IPS-18a (cell line): ENCODE results near the gene FTSJ1.

Source experiments
- H3K27ac ChIP-seq: one replicate; pipeline ENCODE4 v1.5.1; 2013; ENCODE audit warnings: low read length
- H3K27me3 ChIP-seq: one replicate; pipeline ENCODE4 v1.6.1; 2013; ENCODE audit warnings: mild to moderate bottlenecking, low read length; ENCODE audit not compliant: control insufficient read depth, insufficient read depth
- H3K36me3 ChIP-seq: one replicate; pipeline ENCODE4 v1.6.1; 2013; ENCODE audit warnings: low read depth, low read length; ENCODE audit not compliant: control insufficient read depth
- H3K4me1 ChIP-seq: one replicate; pipeline ENCODE4 v1.6.1; 2013; ENCODE audit warnings: low read depth, low read length; ENCODE audit not compliant: control insufficient read depth
- H3K4me3 ChIP-seq: one replicate; pipeline ENCODE4 v1.5.1; 2013; ENCODE audit warnings: low read length
- H3K9ac ChIP-seq: one replicate; pipeline ENCODE4 v1.6.1; 2013; ENCODE audit warnings: mild to moderate bottlenecking, low read length, moderate library complexity
- H3K9me3 ChIP-seq: one replicate; pipeline ENCODE4 v1.6.1; 2013; ENCODE audit warnings: low read depth, low read length; ENCODE audit not compliant: control insufficient read depth

The FTSJ1 gene

GRCh38 chrX:48472225-48472624 is 3.8 kb upstream of the FTSJ1 start:
- Histone ChIP-seq H3K4me3 (no peak overlapping the region), H3K27me3 (no peaks in the 10 kb centered on the region), H3K4me1 (peaks cover 8% of the 10 kb centered on the region), H3K9me3 (peaks cover under 1% of the 10 kb centered on the region), H3K36me3 (no peaks in the 10 kb centered on the region), H3K27ac (no peak overlapping the region), H3K9ac (no peak overlapping the region)

GRCh38 chrX:48472851-48473703 is 2.9 kb upstream of the FTSJ1 start:
- Histone ChIP-seq H3K4me1 (peaks cover 8% of the 10 kb centered on the region), H3K27ac (no peak overlapping the region), H3K9me3 (peaks cover 8% of the 10 kb centered on the region), H3K4me3 (peak overlapping the region; percentile 20), H3K27me3 (no peaks in the 10 kb centered on the region), H3K9ac (no peak overlapping the region), H3K36me3 (no peaks in the 10 kb centered on the region)

GRCh38 chrX:48473704-48473990 is 2.4 kb upstream of the FTSJ1 start:
- Histone ChIP-seq H3K27ac (no peak overlapping the region), H3K9me3 (peaks cover 8% of the 10 kb centered on the region), H3K9ac (no peak overlapping the region), H3K27me3 (no peaks in the 10 kb centered on the region), H3K36me3 (no peaks in the 10 kb centered on the region), H3K4me1 (peaks cover 8% of the 10 kb centered on the region), H3K4me3 (no peak overlapping the region)

DNA sequence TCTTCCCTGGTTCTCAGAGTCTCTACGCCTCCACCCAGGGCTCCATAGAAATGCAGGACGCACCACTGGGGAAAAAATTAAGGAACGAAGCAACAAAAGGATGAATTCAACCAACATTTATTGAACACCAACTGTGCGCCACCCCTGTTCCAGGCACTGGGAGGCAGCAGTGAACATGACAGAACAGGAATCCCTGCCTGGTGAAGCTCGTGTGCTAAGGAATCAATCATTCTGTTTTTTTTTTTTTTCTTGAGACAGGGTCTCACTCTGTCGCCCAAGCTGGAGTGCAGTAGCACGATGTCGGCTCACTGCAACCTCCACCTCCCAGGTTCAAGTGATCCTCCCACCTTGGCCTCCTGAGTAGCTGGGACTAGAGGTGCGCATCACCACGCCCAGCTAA is 1.9 kb upstream of the FTSJ1 start:
- Histone ChIP-seq H3K27me3 (no peaks in the 10 kb centered on the region), H3K4me1 (peaks cover 8% of the 10 kb centered on the region), H3K9me3 (peaks cover 9% of the 10 kb centered on the region), H3K27ac (no peak overlapping the region), H3K36me3 (no peaks in the 10 kb centered on the region), H3K9ac (no peak overlapping the region), H3K4me3 (no peak overlapping the region)

DNA sequence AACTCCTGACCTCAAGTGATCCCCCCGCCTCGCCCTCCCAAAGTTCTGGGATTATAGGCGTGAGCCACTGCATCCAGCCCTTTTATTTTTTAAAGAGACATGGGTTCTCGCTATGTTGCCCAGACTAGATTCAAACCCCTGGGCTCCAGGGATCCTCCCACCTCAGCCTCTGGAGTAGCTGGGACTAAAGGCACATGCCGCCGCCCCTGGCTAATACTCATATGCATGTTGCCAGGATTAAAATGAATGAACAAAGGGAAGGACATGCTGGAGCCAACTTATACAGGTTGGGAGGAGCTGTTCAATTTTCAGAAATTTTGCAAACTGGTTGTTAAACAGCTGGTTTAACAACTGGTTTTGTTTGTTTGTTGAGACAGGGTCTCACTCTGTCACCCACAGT is 1.4 kb upstream of the FTSJ1 start:
- H3K4me3 ChIP-seq = no peak overlapping the region
- no peaks in the 10 kb centered on the region for H3K36me3 ChIP-seq
- H3K27me3 ChIP-seq = no peaks in the 10 kb centered on the region
- H3K9ac ChIP-seq = no peak overlapping the region
- H3K27ac ChIP-seq = no peak overlapping the region
- H3K9me3 ChIP-seq = peaks cover 11% of the 10 kb centered on the region
- peaks cover 8% of the 10 kb centered on the region for H3K4me1 ChIP-seq

DNA sequence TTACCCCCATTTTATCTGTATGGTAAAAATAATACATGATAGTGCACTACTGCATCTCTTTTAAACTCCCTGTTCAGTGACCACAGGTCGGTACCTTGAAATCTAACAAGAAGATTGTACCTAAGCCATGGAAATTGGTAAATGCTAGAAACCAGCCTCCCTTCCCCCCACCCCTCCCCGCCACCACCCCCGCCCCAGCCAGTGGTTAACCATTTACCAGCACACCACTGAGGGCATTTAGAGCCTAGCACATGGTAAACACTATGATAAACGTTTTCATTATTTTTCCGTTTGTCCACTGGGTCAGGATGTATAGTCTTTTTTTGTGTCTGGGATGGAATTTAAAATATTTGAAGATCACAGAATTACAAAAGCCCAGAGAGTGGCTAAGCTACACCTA is 703 bp upstream of the FTSJ1 start:
- no peaks in the 10 kb centered on the region for H3K36me3 ChIP-seq
- H3K27me3 ChIP-seq = no peaks in the 10 kb centered on the region
- peaks cover 11% of the 10 kb centered on the region for H3K9me3 ChIP-seq
- peaks cover 8% of the 10 kb centered on the region for H3K4me1 ChIP-seq
- no peak overlapping the region for H3K27ac ChIP-seq
- H3K9ac ChIP-seq = peak overlapping the region; percentile 58
- peak overlapping the region; percentile 87 for H3K4me3 ChIP-seq

DNA sequence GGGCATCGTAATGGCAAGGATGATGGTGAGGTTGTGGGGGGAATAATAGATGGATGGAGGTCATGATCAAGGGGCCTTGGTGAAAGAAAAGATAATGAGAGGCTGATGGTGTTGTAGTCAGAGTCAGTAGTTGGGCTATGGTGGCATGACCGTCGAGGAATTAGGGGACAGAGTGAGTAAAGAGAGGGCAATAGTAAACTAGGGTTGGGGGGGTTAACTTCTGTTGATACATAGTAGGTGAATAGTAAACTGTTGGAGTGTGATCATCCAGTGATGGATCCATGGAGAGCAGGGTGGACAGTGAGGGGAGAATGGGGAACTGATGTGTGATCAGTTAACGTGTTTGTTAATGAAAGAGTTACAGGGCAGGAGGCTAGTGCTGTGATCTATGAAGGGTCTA is 920 bp downstream of the FTSJ1 start:
- peaks cover 12% of the 10 kb centered on the region for H3K36me3 ChIP-seq
- H3K4me3 ChIP-seq = peak overlapping the region; percentile 87
- H3K4me1 ChIP-seq = peaks cover 8% of the 10 kb centered on the region
- H3K9ac ChIP-seq = peak overlapping the region; percentile 58
- H3K27ac ChIP-seq = no peak overlapping the region
- H3K27me3 ChIP-seq = no peaks in the 10 kb centered on the region
- H3K9me3 ChIP-seq = peaks cover 11% of the 10 kb centered on the region

DNA sequence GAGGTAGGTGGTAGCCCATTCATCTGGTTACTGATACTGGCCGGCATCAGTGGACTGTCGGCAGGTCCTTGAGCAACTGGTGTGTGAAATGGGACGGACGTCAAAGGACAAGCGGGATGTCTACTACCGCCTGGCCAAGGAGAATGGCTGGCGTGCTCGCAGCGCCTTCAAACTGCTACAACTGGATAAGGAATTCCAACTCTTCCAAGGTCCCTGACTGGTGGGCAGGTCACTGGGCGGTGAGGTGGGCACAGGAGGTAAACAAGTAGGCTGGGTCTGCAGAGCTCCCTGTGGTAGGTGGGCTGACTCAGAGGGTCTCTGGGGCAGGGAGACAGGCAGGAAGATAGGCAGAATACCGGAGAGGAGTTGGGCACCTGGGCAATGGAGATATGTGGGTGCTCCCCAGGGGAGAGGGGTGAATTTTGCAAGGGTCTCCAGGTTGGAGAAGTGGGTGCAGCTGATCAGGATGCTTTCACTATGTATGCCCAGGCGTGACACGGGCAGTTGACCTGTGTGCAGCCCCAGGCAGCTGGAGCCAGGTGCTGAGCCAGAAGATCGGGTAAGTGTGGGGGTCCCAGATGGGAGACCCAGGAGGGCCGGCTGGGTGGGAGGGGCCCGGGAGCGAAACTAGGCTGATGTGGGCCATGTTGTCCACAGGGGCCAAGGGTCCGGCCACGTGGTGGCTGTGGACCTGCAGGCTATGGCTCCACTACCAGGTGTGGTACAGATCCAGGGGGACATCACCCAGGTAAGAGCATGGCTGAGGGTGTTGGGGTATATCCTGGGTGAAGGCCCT is 2.2 kb downstream of the FTSJ1 start:
- Histone ChIP-seq H3K36me3 (peaks cover 23% of the 10 kb centered on the region), H3K9ac (no peak overlapping the region)

DNA sequence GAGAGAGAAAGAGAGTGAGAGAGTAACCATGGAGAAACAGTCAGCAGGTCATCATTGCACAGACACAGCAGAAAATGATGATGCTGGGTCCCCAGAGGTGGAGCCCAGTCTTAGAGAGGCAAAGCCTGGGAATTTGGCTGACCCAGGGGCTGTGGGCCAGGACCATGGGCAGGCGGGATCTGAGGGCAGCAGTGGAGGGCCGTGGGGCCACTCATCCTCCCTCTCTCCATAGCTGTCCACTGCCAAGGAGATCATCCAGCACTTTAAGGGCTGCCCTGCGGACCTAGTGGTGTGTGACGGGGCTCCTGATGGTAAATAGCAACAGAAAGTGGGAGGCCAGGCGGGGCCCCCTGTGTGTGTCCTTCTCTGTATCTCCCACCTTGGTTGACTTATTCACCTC is 2.8 kb downstream of the FTSJ1 start:
- no peaks in the 10 kb centered on the region for H3K4me1 ChIP-seq
- peaks cover 26% of the 10 kb centered on the region for H3K36me3 ChIP-seq
- H3K27ac ChIP-seq = no peak overlapping the region
- H3K9ac ChIP-seq = no peak overlapping the region
- H3K27me3 ChIP-seq = no peaks in the 10 kb centered on the region
- H3K9me3 ChIP-seq = peaks cover 11% of the 10 kb centered on the region
- H3K4me3 ChIP-seq = no peak overlapping the region

More for the DNA sequence above, 2.2 kb downstream of the FTSJ1 start:
- Histone ChIP-seq H3K27me3 (no peaks in the 10 kb centered on the region), H3K27ac (no peak overlapping the region), H3K9me3 (peaks cover 11% of the 10 kb centered on the region), H3K4me3 (no peak overlapping the region), H3K4me1 (peaks cover under 1% of the 10 kb centered on the region)

GRCh38 chrX:48480142-48480541 is 4.1 kb downstream of the FTSJ1 start:
- H3K4me3 ChIP-seq = no peak overlapping the region
- no peak overlapping the region for H3K9ac ChIP-seq
- no peaks in the 10 kb centered on the region for H3K4me1 ChIP-seq
- peaks cover 11% of the 10 kb centered on the region for H3K9me3 ChIP-seq
- H3K27ac ChIP-seq = no peak overlapping the region
- peaks cover 26% of the 10 kb centered on the region for H3K36me3 ChIP-seq
- no peaks in the 10 kb centered on the region for H3K27me3 ChIP-seq

DNA sequence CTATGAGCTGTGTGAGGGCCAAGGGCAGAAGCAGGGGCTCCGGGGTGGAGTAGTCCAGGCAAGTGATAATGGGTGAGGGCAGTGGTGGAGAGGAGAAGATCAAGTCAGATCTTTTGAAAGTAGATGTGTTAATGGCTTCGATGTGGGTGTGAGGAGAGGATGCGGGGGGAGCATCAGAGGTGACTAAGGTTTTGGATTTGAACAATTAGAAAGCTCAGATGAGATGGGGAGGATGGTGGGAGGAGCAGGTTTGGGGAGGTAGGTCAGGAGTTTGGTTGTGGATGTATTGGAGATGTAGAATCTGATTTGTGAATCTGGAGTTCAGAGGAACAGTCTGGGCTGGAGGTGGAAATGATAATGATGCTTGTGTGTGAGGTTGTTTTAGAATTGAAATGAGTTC is 4.6 kb downstream of the FTSJ1 start:
- H3K27me3 ChIP-seq = no peaks in the 10 kb centered on the region
- peaks cover 12% of the 10 kb centered on the region for H3K9me3 ChIP-seq
- peaks cover 26% of the 10 kb centered on the region for H3K36me3 ChIP-seq
- H3K27ac ChIP-seq = no peak overlapping the region
- H3K4me3 ChIP-seq = no peak overlapping the region
- no peak overlapping the region for H3K9ac ChIP-seq
- no peaks in the 10 kb centered on the region for H3K4me1 ChIP-seq

GRCh38 chrX:48482526-48482925 is 6.5 kb downstream of the FTSJ1 start:
- Histone ChIP-seq H3K27me3 (no peaks in the 10 kb centered on the region), H3K27ac (no peak overlapping the region), H3K36me3 (peaks cover 26% of the 10 kb centered on the region), H3K4me1 (no peaks in the 10 kb centered on the region), H3K9ac (no peak overlapping the region), H3K9me3 (peaks cover 14% of the 10 kb centered on the region), H3K4me3 (no peak overlapping the region)
